GM10266 (cell line): ENCODE measurements around the gene TOR1AIP1.
A peak's percentile ranks its signal among the peaks of the same experiment; 100 is the strongest.
"Not testable (repeated sequence)": the region's sequence is repeated elsewhere in the genome, so short reads cannot be mapped to it uniquely, and the experiment has no call there.

Experiments
- DNase-seq: peaks from one replicate; pipeline ENCODE4 v3.0.0; 2012; ENCODE audit errors: extremely low spot score
- TF ChIP-seq, protein P1 (sequence below): IDR thresholded peaks from 2 replicates; pipeline ENCODE4 v1.5.1; 2012; ENCODE audit warnings: mild to moderate bottlenecking, low read depth; ENCODE audit not compliant: control insufficient read depth, insufficient read depth; ENCODE audit errors: missing control alignments

The TOR1AIP1 gene

GRCh38 chr1:179882253-179883039 lies at the start of gene TOR1AIP1:
Gene TOR1AIP1 (plus strand): TSS chr1:179882285. CDS start chr1:179882503, 218 bp downstream.
- TF ChIP-seq, protein P1, sequence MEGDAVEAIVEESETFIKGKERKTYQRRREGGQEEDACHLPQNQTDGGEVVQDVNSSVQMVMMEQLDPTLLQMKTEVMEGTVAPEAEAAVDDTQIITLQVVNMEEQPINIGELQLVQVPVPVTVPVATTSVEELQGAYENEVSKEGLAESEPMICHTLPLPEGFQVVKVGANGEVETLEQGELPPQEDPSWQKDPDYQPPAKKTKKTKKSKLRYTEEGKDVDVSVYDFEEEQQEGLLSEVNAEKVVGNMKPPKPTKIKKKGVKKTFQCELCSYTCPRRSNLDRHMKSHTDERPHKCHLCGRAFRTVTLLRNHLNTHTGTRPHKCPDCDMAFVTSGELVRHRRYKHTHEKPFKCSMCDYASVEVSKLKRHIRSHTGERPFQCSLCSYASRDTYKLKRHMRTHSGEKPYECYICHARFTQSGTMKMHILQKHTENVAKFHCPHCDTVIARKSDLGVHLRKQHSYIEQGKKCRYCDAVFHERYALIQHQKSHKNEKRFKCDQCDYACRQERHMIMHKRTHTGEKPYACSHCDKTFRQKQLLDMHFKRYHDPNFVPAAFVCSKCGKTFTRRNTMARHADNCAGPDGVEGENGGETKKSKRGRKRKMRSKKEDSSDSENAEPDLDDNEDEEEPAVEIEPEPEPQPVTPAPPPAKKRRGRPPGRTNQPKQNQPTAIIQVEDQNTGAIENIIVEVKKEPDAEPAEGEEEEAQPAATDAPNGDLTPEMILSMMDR = peak; percentile 24
- DNase-seq = peak; percentile 83

DNA sequence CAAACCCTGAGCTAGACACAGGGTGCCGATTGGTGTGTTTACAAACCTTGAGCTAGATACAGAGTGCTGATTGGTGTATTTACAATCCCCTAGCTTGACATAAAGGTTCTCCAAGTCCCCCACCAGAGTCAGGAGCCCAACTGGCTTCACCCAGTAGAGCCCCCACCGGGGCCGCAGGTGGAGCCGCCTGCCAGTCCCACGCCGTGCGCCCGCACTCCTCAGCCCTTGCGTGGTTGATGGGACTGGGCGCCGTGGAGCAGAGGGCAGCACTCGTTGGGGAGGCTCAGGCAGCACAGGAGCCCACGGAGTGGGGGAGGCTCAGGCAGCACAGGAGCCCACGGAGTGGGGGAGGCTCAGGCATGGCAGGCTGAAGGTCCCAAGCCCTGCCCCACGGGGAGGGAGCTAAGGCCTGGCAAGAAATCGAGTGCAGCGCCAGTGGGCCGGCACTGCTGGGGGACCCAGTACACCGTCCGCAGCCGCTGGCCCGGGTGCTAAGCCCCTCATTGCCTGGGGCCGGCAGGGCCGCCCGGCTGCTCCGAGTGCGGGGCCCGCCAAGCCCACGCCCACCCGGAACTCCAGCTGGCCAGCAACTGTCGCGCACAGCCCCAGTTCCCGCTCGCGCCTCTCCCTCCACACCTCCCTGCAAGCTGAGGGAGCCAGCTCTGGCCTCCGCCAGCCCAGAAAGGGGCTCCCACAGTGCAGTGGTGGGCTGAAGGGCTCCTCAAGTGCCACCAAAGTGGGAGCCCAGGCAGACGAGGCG lies 45.2 kb upstream of the TOR1AIP1 start:
- DNase-seq = not testable (repeated sequence)

- TF ChIP-seq, protein P1 = no peak
- DNase-seq = no peak
Observed at GRCh38 chr1:179840107-179840506, 42.0 kb upstream of the TOR1AIP1 start.

DNA sequence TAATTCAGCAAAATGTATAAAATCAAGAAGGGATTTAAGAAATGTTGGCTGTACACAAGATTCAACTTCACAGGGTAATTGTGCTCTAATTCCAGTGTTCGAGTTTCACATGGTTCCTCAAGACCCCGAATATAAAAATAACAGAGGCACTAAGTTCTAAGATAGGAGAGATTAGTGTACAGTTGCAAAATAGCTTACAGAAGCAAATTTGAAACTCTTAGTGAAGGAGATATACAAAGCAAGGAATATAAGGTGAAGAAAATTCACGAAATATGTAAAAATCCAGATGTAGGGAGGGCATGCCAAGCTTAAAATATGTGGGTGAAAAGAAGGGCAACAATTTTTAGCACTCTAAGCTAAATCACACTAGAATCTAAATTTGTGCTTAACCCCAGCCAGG lies 33.9 kb upstream of the TOR1AIP1 start:
- DNase-seq = no peak
- TF ChIP-seq, protein P1 = no peak

- TF ChIP-seq, protein P1 = no peak
Observed at GRCh38 chr1:179853102-179853501, 29.0 kb upstream of the TOR1AIP1 start.

GRCh38 chr1:179855831-179856230 lies 26.3 kb upstream of the TOR1AIP1 start:
- not testable (repeated sequence) for DNase-seq

More at GRCh38 chr1:179853102-179853501, 29.0 kb upstream of the TOR1AIP1 start:
- no peak for DNase-seq

DNA sequence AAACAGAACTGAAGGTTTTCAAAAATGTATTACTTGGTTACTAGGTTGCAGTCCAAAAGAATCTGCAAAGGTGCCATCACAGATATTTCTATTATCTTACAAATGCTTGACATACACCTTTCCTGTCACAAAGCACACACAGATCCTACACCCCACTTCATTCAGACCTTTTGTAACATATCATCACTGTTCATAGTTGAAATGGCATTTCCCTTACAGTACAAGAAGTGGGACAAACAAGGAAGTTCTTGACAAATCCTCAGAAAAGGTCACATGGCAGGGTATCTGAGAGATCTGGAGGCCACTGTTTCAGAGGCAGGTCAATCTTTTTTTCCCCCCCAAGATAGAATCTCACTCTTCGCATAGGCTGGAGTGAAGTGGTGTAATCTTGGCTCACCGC lies 25.8 kb upstream of the TOR1AIP1 start:
- DNase-seq = no peak
- TF ChIP-seq, protein P1 = no peak

DNA sequence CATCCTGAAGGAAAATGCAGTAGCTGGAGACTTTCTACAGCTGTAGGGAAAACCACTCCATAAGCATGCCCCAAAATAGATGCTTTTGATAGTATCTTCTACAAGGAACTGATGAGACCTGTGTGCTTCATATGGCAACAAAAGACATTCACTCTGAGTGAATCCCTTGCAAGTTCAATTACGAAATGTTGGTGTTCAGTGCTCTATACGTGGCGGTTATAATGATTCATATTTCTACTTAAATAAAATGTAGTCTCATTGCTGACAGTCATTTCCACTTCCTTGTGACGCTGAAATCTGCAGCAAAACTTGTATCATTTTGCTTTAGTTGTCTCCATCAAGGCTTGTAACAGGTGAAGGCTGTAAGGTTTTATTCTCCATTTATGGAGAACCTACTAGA lies 25.1 kb upstream of the TOR1AIP1 start:
- DNase-seq = no peak
- TF ChIP-seq, protein P1 = no peak
